ENCODE measurements around the gene OTUD4. TPM values are rescaled to one million over a fixed set of nuclear protein-coding genes. Genes with fewer than 3 reads are reported as not detected.

Gene OTUD4
- total and polyA plus RNA-seq, 12 donors, result 12.8 to 35.7 (median 27.6) TPM

DNA sequence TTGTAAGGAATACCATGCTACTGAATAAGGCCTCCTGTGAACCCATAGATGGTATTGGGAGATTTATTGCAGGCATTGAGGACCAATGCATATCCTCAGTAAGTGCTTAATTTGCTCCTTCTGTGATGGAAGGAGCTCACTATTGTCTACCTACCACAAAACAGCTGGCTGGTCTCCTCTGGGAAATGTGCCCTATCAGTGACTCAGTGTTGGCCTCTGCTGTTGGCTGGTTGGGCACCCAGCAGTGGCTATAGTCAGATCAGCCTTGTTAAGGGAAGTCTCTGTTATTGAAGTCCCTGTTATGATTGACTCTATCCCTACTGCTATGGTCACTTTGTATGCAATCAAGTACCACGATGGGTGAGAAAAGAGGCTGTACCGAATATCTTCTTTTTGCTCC is 27.5 kb upstream of the OTUD4 start:
- no peak overlapping the region for H3K27ac ChIP-seq
- peak in 3 of 7 donors; percentile 26 to 45 (median 39) for DNase-seq
- no peaks in the 10 kb centered on the region for H3K4me1 ChIP-seq (replicated peaks in 1 of 2)
- no peaks in the 10 kb centered on the region for H3K27me3 ChIP-seq
- no peaks in the 10 kb centered on the region for H3K36me3 ChIP-seq (replicated peaks in 1 of 2)
- TF ChIP-seq, protein P1, sequence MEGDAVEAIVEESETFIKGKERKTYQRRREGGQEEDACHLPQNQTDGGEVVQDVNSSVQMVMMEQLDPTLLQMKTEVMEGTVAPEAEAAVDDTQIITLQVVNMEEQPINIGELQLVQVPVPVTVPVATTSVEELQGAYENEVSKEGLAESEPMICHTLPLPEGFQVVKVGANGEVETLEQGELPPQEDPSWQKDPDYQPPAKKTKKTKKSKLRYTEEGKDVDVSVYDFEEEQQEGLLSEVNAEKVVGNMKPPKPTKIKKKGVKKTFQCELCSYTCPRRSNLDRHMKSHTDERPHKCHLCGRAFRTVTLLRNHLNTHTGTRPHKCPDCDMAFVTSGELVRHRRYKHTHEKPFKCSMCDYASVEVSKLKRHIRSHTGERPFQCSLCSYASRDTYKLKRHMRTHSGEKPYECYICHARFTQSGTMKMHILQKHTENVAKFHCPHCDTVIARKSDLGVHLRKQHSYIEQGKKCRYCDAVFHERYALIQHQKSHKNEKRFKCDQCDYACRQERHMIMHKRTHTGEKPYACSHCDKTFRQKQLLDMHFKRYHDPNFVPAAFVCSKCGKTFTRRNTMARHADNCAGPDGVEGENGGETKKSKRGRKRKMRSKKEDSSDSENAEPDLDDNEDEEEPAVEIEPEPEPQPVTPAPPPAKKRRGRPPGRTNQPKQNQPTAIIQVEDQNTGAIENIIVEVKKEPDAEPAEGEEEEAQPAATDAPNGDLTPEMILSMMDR (IDR thresholded peaks at IDR 0.05), result no peak
- no peak for TF ChIP-seq POLR2A (IDR thresholded peaks at IDR 0.05)
- WGBS, 4 donors, result 88 to 94% (median 93%) methylated on average over 2 of the region's 2 CpGs
- H3K4me3 ChIP-seq, result no peak overlapping the region
- H3K9me3 ChIP-seq (replicated peaks in 1 of 3), result no peaks in the 10 kb centered on the region
- intact Hi-C loops (cut with DNase I), result no loop called here

DNA sequence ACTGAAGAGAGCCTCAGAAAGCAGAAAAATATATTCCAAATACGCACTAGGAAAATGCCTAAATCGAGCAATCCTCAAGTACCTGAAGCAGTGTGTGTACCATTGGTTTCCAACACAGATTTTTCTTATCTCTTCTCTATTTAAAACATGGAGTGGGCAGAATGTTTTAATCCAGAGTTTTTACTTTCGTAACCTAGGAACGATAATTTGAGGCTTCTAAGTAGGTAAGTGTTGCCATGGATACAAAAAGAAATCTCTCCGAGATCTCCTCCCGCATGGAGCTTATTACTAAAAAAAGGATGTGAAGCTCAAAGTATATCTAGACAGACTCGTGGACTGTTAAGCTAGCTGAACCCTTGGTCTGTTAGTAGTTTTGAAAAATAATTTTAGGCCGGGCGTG is 23.0 kb upstream of the OTUD4 start:
- Histone ChIP-seq H3K9me3 (replicated peaks in 1 of 3) (no peaks in the 10 kb centered on the region), H3K27ac (no peak overlapping the region), H3K27me3 (no peaks in the 10 kb centered on the region), H3K4me3 (no peak overlapping the region), H3K36me3 (replicated peaks in 1 of 2) (no peaks in the 10 kb centered on the region), H3K4me1 (replicated peaks in 1 of 2) (no peaks in the 10 kb centered on the region)
- WGBS, 4 donors, result 83 to 86% (median 85%) methylated on average over 9 of the region's 9 CpGs
- intact Hi-C loops (cut with DNase I), result no loop called here
- no peak for TF ChIP-seq POLR2A (IDR thresholded peaks at IDR 0.05)
- TF ChIP-seq, protein P1 (IDR thresholded peaks at IDR 0.05), result no peak
- DNase-seq, result no peak

DNA sequence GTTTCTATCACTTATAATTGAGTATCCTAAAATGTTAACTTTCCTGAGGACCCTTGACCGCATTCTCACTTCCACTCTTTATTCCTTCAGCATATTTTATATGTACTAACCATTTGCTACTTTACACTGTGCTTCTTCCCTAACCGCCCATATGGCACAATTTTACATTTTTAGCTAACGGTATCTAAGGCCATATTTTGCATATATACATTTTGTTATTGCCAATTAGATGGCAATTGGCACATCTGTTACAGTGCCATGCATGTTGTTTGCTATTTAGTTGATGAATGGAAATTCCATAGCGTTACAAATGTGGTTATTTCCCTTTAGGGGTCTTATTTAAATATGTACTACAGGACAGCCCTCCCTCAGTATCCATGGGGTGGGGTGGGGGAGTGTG is 20.0 kb upstream of the OTUD4 start:
- no peak overlapping the region for H3K27ac ChIP-seq
- WGBS, 4 donors, result 84 to 90% (median 86%) methylated on average over 4 of the region's 4 CpGs
- no peaks in the 10 kb centered on the region for H3K27me3 ChIP-seq
- no peak for DNase-seq
- H3K9me3 ChIP-seq (replicated peaks in 1 of 3), result no peaks in the 10 kb centered on the region
- TF ChIP-seq, protein P1 (IDR thresholded peaks at IDR 0.05), result no peak
- TF ChIP-seq POLR2A (IDR thresholded peaks at IDR 0.05), result no peak
- H3K4me1 ChIP-seq (replicated peaks in 1 of 2), result no peaks in the 10 kb centered on the region
- no peak overlapping the region for H3K4me3 ChIP-seq
- intact Hi-C loops (cut with DNase I), result no loop called here
- H3K36me3 ChIP-seq (replicated peaks in 1 of 2), result no peaks in the 10 kb centered on the region

DNA sequence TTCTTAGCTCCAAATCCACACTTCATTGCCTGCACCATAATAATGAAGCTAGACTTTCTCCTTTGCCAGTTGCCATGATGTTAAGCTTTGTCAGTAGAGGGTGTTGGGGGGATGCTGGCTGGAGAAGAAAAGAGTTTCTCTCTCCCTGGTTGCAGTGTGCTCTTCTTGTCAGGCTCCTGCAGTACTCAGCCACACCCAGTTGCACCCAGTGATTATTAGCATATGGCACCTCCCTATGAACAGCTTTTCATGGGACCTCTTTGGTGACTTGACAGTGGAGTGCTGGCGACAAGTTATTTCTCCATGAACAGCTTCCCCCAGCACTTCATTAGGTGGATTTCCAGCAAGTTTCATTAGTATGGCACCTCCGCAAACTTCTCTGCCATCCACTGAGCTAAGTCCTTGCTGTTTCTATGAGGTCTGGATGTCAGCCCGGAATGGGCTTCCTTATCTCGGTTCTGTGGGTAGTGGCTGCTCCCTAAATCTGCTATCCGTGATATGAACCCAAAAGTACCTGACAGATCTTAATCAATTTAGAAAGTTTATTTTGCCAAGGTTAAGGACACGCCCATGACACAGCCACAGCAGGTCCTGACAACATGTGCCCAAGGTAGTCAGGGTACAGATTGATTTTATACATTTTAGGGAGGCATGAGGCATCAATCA is 18.8 kb upstream of the OTUD4 start:
- TF ChIP-seq POLR2A (IDR thresholded peaks at IDR 0.05), result no peak
- TF ChIP-seq, protein P1 (IDR thresholded peaks at IDR 0.05), result no peak
- 77 to 85% (median 84%) methylated on average over 6 of the region's 6 CpGs for WGBS, 4 donors
- Histone ChIP-seq H3K4me1 (replicated peaks in 1 of 2) (no peaks in the 10 kb centered on the region), H3K27me3 (no peaks in the 10 kb centered on the region), H3K4me3 (no peak overlapping the region), H3K27ac (no peak overlapping the region), H3K9me3 (replicated peaks in 1 of 3) (no peaks in the 10 kb centered on the region), H3K36me3 (replicated peaks in 1 of 2) (no peaks in the 10 kb centered on the region)
- intact Hi-C loops (cut with DNase I), result no loop called here
- no peak for DNase-seq
